GM12873 (cell line): Measurements from ENCODE around the gene DDX20.

Source experiments
- TF ChIP-seq, protein P1 (sequence below): IDR thresholded peaks from 2 replicates; pipeline ENCODE4 v1.5.1; 2012; ENCODE audit warnings: low read depth, mild to moderate bottlenecking, moderate library complexity, low read length, control low read depth; ENCODE audit not compliant: insufficient read depth; ENCODE audit errors: missing control alignments

The DDX20 gene

GRCh38 chr1:111719674-111720132 lies 36.0 kb upstream of the DDX20 start:
- TF ChIP-seq, protein P1, sequence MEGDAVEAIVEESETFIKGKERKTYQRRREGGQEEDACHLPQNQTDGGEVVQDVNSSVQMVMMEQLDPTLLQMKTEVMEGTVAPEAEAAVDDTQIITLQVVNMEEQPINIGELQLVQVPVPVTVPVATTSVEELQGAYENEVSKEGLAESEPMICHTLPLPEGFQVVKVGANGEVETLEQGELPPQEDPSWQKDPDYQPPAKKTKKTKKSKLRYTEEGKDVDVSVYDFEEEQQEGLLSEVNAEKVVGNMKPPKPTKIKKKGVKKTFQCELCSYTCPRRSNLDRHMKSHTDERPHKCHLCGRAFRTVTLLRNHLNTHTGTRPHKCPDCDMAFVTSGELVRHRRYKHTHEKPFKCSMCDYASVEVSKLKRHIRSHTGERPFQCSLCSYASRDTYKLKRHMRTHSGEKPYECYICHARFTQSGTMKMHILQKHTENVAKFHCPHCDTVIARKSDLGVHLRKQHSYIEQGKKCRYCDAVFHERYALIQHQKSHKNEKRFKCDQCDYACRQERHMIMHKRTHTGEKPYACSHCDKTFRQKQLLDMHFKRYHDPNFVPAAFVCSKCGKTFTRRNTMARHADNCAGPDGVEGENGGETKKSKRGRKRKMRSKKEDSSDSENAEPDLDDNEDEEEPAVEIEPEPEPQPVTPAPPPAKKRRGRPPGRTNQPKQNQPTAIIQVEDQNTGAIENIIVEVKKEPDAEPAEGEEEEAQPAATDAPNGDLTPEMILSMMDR, result no peak

DNA sequence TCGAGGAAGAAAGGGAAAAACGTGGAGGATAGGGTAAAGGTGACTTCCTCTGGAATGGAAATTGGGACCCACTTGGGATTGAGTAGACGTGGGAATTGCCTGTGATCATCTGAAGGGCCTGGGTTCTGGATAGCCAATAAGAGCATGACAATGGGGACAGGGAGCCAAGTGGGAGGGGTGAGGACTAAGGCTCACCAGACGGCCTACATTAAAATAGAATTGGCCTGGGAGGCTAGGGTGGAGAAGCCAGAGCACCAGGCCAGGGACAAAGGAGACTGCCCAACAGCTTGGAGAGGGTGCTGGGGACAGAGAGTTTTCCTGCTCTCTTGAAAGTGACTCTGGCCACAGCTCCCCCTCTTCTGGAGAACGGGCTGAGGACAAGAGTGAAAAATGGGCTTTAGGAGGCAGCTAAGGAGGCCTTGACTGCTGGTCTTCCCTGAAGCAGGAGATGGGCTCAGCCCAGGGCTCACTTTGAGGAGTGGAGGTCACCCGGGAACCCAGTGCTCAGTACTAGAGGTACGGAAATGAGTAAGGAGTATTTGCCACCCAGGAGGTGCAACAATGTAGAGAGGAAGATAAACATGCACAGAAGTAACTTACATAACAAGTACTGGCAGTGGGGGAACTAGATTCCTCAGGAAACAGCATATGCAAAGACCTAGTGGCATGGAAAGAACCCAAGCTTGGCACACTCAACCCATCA lies 35.3 kb upstream of the DDX20 start:
- TF ChIP-seq, protein P1, result no peak

- TF ChIP-seq, protein P1, result no peak
Observed at GRCh38 chr1:111720977-111721786, 34.5 kb upstream of the DDX20 start.

DNA sequence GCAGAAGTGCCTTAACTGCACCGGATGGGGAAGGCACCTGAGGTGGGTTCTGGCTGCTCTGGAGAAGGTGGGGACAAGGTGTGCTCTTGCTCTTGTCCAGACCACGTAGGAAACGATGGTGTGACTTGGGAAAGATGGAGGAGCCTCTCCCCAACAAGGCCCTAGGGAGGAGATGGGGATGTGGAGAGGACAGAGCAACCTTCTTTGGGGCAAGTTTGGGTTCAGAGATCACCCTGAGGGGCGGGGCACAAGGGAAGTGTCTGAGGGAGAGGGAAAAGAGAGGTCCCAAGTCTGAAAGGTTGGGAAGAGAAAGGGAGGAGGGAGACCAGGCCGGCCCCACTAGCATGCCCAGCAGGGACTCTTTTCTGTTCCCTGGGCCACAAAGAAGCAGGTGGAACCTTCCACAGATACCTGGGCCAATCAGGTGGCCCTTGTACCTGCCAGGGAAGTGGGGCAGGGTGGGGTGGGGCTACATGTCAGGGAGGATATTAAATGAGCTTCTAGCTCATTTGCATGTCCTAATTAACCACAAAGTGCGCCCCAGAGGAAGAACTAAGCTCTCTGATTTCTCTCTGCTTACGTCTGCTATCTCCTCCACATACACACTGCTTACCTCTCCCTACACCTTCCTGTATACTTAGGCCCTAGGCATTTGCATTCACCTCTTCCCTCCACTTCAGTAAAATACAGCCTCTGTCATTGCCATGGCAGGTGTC lies 32.5 kb upstream of the DDX20 start:
- TF ChIP-seq, protein P1, result no peak

- TF ChIP-seq, protein P1, result no peak
Observed at GRCh38 chr1:111723871-111724270, 31.8 kb upstream of the DDX20 start.

DNA sequence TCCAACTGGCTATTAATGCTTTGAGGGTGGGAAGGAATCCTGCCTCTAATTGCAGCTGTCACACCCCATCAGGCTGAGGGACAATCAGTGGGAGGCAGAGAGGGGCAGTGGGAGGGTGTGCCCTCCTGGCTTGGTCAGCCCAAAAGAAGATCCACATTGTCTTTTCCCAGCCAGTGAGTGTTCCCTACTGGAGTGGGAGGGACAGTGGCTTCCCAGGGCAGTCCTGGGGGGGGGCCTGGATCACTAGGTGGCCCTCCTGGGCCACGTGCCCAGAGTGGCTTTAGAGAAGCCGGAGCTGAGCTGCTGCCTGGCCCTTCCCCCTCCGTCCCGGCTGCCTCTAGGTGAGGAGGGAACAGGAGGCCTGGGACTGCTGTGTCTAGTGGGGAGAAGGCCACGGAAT lies 30.5 kb upstream of the DDX20 start:
- TF ChIP-seq, protein P1, result no peak

DNA sequence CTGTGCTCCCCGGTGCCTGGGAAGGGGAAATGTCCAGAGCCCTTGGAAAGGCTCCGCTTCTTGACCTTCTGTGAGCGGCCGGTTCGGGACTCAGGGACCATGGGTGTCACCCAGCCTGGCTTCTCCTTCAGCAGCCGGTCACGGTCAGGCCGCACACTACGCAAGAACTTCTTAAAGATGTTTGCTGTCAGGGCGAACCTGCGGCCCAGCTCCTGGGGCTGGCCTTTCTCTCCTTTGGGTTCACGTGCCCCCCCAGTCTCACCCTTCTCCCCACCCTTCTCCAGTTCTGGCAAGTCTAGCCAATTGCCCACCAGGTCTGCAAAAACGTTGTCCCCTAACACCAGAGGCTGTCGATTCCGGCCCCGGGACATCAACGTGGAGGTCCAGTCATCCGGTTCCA lies 28.6 kb upstream of the DDX20 start:
- TF ChIP-seq, protein P1, result no peak
